Measurements from ENCODE around the gene GPI.

- TF ChIP-seq CTCF (IDR thresholded peaks at IDR 0.05; ENCODE audit: low read depth, low read length, poor library complexity, severe bottlenecking) (no peak), EZH2phosphoT487 (IDR thresholded peaks at IDR 0.05; ENCODE audit: borderline replicate concordance, low read length) (no peak)
Measured at GRCh38 chr19:34325981-34326787, 38.8 kb upstream of the GPI start.

Measured in DOHH2 (cell line).